GM19239 (cell line): ENCODE data around the gene CA14.
"Not testable (repeated sequence)": the region's sequence is repeated elsewhere in the genome, so short reads cannot be mapped to it uniquely, and the experiment has no call there.

Experiments
- DNase-seq: peaks from one replicate; pipeline ENCODE4 v3.0.0; 2011; ENCODE audit warnings: low spot score; ENCODE audit not compliant: insufficient read length
- FAIRE-seq: peaks from 2 replicates; lab custom pipeline; 2011; peaks lifted over from hg19 to GRCh38; lab: Jason Lieb, UNC

The CA14 gene

DNA sequence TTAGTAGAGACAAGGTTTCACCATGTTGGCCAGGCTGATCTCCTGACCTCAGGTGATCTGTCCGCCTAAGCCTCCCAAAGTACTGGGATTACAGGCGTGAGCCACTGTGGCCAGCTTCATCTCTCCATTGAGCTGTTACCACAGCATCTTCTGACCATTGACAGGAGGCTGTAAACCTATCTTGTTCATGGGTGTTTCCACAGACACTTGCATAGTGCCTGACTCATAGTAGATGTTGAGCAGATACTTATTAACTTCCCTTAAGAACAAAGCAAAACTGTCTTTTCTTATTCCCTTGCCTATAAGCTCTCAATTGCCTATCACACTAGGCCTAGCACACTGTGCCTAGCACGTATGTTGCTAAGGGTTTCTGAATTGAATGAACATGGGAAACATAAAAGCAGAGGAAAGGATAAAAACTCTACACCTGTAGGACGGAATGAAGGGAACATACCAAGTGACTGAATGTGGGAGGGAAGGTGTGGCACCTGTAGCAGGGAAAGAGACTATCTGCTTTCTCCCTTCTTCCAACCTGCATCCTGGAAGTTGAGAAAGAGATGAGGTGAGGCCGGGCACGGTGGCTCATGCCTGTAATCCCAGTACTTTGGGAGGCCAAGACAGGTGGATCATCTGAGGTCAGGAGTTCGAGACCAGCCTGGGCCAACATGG lies 13.9 kb downstream of the CA14 start:
- DNase-seq (no peak), FAIRE-seq (no peak)

DNA sequence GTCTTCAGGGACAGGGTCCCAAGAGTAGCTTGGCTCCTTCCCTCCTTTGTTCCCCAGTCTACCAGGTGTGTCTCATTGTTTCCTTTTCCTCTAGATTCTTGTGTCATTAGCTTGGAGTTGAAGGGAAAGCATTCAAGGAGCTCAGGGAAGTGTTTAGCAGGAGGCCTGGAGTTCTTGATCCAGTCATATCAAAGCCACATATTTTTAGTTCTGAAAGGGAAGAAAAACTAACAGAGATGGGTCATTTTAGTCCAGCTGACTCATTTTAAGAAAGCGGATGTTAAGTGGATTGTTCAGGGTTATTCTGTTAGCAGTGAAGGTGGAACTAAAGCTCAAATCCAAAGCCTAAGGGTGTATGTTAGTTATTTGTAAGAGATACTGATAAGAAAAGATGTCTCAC lies 15.7 kb downstream of the CA14 start:
- FAIRE-seq (peak; percentile 42), DNase-seq (no peak)

DNA sequence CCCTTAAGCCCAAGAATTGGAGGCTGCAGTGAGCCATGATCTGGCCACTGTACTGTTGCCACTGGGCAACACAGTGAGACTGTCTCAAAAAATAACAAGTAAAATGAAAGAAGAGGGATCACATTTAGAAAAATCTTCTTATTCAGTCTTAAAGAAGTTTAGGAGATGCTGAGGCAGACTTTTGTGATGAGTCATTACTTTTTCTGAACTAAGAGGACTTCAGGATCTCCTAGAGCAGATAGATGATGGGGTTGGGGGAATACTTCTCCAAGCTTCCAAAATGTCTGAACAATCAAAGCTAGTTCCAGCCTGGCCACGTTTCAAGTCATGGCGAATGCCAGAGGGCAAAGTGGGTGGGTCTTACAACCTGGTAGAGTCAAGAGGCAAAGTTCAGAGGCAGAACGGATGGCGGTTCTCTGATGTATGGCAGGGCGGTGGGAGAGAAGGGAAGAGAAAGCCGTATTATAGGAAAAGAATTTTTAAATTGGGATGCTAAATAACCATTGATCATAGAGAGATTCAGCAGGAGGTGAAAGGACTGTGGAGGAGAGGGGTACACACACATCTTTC lies 22.6 kb downstream of the CA14 start:
- no peak for DNase-seq
- no peak for FAIRE-seq

DNA sequence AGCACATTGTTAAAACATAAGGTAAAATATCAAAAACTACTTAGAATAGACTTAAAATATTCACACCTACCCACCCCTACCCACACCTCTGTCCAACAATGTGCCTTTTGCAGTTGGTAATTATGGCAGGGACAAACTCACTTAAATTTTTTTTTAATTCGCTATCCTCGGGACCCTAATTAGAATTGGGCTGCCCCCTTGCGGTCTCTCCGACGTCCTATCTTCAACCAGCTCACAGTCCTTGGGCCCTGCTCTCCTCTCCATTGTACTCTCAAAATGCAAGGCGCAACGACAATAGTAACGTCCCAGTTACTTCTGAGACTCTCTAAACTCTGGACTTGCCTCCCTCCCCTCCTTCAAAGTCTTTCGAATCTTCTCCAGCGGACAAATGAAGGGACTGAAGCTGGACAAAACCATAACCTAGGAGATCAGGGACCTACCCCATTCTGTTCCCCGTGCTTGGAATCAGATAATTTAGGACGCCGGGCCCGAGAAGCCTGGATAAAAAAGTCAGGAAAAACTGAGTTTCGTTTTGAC lies 23.7 kb downstream of the CA14 start:
- DNase-seq: no peak
- no peak for FAIRE-seq

DNA sequence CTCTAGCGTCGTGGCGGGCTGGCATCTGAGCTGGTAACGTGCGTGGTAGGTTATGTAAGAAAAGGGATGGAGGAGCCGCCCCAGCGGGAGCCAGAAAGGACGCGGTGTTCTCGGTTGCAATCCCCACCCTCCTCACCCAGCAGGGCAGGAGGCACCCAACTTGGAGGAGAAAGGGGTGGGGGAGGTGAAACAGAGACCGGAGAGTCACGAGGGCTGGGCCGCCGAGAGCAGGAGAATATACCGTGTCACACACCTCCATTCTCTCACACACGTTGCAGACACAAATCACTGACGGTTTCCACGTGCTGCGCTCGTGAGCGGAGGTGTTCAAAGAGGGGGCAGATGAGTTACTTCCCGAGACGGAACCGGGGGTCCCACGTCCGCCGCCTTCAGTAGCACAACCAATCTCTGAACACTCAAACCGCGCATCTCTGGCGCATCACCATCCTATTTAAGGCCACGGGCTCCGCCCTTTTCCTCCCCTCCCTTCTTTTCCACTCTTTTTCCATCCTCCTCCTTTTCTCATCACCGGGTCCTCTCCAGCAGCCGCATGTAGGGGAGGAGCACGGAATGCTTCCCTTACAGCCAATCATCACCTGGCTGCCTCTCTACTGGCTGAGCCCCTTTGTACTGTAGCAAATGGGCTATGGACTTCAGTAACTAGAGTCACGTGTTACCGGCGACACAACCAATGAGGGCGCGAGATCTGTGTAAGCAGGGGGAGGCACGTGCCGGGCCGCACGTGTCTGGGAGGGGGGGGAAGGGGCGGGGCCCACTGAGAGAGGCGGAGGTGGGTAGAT lies 24.4 kb downstream of the CA14 start, which contains the start of gene CIART:
TSS of gene CIART (plus strand) at position 797 of the 800 bp plus-strand sequence. CDS start 714 bp downstream, outside the sequence.
- DNase-seq: peak; percentile 31
- peak; percentile 96 for FAIRE-seq

DNA sequence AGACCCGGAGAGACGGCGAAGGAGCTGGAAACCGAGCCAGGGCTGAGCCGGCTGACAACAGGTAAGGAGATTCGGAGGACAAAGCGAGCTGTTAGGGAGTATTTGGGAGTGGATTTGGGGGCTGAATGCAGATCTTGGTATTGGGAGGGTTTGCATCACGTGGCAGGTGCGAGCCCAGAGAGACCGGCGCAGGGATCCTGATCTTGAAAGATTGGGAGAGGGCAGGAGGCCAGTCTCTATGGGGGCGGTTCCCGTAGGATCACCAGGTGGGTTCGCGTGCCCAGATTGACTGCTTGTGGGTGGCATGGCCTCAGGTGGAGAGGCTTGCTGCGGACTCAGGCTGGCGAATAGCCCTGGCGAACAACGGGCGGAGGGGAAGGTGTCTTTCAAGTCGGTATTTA lies 25.0 kb downstream of the CA14 start:
- no peak for FAIRE-seq
- DNase-seq: no peak

DNA sequence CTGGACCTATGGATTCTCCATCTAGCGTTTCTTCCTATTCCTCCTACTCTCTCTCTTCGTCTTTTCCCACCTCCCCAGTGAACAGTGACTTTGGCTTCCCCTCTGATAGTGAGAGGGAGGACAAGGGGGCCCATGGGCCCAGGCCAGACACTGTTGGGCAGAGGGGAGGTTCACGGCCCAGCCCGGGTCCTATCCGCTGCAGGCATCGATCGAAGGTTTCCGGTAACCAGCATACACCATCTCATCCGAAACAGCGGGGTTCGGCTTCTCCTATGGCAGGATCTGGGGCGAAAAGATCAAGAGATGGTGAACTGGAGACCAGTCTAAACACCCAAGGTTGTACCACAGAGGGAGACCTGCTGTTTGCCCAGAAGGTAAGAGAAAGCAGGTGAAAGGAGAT lies 25.7 kb downstream of the CA14 start:
- no peak for DNase-seq
- FAIRE-seq: no peak

DNA sequence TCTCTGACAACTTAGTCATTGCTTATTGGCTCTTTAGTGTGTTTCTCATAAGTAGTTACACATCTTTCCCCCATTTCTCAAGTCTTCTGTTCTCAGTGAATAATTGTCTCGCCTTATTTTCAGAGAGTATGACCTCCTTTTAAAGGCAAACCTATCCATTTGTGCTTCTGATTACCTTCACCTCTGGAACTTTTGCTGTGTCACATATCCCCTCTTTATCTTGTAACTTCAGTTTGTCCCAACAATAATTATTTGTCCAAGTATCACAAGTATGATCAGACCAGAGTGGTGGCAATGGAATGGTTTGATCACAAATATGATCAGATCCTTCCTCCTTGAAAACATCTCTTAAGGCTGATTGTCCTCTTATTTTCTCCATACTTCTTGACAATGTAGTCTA lies 30.8 kb downstream of the CA14 start:
- FAIRE-seq: no peak
- DNase-seq: no peak

DNA sequence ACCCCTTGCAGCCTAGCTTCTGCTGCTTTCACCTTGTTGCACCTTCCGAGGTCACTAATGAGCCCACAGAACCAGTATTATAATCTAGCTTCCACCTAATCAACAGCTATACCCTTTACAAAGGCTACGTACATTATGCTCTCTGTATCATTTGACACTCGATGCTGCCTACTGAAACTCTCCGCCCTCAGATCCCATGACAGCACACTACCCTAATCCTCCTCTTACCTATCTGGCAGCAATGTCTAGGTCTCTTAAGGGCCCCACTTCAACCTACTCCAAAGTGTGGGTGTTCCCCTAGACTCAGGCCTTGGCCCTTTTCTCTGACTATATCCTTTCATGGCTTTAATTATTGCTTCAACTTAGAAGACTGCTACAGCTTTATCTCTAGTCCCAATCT lies 31.2 kb downstream of the CA14 start:
- FAIRE-seq (no peak), DNase-seq (no peak)

DNA sequence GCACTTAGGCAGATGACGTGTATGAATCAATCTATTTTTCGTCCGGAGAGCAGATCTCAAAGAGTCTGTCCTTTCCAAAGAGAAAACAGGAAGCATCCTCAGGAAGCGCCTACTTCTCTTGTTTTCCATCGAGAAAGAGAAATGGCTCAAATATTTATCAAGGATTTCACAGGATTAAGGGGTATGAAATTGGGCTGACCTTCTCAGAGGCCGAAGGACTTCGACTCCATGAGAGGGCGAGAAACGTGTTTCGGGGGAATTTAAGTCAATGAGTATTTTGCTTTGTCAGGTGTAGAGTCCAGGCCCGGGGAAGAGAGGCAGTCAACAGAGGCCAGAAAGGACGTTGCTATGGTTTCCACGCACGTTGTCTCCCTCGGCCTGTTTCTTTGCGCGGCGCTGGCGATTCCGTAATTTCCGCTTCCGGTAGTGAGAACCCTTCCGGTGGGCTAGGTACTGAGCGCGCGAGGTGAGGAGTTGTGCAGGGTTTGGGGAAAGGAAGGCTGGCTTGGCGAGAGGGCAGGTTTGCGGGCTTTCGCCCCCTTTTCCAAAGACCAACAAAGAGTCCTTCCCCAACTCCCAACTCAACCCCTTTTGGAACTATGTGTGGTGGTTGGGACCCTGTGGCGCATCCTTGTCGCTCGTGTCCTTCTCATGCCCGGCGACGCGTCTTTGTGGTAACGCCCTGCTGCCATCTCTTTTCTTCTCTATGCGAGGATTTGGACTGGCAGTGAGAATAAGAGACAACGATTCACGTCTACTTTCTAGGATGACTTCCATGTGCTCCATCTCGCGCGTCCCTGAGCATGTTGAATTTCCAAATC lies 36.1 kb downstream of the CA14 start, which contains the start of gene MRPS21:
TSS of gene MRPS21 (plus strand) at position 429 of the 821 bp plus-strand sequence. CDS start 506 bp downstream, outside the sequence.
- FAIRE-seq (peak; percentile 99), DNase-seq (peak; percentile 88)

DNA sequence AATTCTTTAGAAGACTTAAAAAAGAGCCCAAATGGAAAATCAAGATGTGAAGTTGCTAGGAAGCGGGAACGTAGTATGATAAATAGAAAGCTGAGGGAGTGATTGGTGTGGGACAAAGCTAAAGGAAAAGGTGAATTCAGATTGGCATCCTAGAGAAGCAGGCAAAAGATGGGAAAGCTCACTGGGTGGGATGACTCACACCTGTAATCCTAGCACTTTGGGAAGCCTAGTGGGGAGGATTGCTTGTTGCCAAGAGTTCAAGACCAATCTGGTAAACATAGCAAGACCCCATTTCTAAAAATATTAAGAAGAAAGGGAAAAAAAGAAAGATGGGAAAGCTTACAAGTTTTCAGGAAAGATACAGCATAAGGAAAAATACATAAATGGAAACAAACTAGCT lies 37.9 kb downstream of the CA14 start:
- DNase-seq (no peak), FAIRE-seq (no peak)

DNA sequence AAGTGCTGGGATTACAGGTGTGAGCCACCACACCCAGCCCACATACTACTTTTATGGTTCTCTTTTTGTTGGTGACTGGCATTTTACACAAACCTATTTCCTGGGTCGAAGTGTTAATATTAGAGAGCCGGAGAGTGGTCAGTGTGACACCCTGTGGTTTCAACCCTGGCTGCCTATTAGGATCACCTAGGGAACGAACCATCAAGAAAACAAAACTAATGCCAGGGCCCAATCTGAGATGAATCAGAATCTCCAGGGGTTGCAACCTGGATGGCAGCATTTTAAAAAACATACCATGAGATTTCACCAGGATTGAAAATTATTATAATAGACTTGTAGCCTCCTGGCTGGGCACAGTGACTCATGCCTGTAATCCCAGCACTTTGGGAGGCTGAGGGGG lies 42.1 kb downstream of the CA14 start:
- no peak for DNase-seq
- no peak for FAIRE-seq

DNA sequence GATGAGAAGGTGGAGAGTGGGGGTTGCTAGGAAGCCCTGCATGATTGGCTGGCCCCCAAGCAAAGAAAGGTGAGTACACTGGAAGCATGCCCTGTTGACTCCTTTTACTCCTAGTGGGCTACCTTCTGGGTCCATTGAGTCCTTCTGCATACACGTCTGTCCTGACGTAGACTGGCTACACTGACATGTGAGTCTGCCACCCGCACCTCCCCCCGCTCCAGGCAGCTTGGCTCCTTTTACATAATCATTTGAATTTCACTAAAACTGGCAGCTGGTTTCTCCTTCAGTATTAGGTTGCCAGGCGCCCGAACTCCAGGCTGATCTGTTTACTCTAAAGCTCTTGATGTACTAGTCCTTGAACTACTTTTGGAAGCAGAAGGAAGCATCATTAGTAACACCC lies 44.8 kb downstream of the CA14 start:
- DNase-seq: no peak
- no peak for FAIRE-seq

DNA sequence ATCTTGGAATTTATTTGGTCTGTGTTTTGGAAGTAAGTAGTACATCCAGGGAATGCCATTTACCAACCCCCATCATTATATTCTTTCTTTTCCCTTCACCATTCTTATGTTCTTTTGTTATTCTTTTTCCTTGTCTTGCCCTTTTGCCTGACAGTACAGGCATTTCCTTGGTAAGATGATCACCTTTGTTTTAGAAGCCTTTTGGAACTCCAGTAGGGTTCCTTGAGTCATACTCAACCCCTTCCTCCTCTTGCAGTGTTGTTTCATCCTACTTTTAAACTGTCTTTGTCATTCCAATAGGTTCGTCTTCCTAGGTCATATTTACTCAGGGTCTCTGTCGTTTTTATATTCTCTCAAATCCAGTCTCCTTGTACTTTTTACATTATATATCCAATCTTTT lies 45.3 kb downstream of the CA14 start:
- FAIRE-seq: no peak
- no peak for DNase-seq

DNA sequence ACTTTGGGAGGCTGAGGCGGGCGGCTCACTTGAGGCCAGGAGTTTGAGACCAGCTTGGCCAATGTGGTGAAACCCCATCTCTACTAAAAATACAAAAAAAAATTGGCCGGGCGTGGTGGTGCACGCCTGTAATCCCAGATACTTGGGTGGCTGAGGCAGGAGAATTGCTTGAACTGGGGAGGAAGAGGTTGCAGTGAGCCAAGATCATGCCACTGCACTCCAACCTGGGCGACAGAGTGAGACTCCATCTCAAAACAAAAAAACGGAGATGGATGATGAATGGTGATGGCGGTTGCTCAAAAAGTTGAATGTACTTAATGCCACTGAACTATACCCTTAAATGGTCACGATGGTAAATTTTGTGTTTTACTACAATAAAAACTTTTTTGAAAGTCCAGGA lies 51.0 kb downstream of the CA14 start:
- not testable (repeated sequence) for DNase-seq, FAIRE-seq

DNA sequence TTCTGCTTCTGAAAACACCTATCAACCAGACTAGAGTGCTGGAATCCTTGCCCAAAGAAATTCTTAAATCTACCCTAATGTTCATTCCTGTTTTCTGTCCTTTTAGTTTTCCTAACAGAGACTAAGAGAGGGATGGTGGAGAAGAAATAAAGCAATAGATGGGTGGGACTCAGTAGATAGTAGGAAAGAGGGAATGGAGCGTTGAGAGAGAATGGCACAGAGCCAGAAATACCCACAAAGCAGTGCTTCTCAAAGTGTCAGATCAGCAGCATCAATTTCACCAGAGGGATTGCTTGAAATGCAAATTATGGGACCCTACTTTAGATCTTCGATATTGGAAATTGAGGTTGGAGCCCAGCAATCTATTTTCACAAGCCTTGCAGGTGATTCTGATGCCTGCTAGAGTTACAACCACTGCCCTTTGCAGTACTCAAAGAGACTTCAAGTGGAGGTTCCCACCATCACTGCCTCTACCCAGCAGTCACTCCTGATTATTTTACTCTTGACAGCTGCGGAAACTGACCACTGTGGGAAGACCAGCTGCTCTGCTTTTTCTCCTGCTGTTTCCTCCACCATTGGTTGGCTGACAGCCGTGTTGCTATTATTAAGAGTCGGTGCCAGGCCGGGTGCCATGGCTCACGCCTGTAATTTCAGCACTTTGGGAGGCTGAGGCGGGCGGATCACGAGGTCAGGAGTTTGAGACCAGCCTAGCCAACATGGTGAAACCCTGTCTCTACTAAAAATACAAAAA lies 52.4 kb downstream of the CA14 start:
- FAIRE-seq: no peak
- no peak for DNase-seq

DNA sequence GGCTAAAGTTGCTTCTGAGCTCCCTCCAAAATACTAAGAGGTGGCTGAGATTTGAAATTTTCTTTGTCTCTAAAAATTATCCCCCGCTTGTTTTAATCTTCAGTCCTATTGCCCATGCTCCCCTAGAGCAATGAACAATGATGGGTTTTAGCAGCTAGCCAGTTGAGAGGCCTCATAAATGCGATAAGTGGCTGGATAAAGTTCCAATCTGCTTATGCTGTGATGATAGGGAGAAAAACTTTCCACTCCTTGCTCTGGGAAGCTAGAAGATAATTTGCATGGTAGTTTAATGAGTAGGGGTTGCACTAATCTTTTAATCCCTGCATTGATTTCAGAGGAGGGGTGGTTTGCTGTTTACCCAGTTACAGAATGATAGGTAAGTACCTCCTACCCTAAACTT lies 54.2 kb downstream of the CA14 start:
- no peak for DNase-seq

More for the DNA sequence above, 54.2 kb downstream of the CA14 start:
- FAIRE-seq: no peak
